ENCODE data around the gene PFDN1. TPM values are rescaled to one million over a fixed set of nuclear protein-coding genes. Genes with fewer than 3 reads are reported as not detected.

PFDN1 gene
- total RNA-seq, 1 experiment from 2014 or later = 145 TPM

DNA sequence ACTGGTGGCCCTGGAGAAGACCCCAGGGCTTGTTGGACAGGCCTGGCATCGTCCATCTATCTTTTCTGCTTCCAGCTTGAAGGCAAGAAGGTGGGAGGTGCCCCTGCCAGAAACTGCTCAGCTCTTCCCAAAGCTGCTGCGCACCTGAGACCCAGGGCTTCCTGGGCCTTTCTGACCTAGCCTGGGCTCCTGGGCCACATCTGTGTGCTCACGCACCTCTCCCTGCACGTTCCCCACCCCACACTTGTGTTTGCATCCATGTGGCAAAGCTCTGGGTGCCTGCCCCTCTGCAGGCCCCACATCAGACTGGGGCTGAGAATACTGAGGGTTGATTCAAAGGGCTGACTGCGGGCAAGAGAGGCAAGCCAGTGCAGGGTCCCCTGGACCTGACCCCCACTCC lies 63.4 kb downstream of the PFDN1 start:
- no peak for DNase-seq (ENCODE audit: low read depth)

DNA sequence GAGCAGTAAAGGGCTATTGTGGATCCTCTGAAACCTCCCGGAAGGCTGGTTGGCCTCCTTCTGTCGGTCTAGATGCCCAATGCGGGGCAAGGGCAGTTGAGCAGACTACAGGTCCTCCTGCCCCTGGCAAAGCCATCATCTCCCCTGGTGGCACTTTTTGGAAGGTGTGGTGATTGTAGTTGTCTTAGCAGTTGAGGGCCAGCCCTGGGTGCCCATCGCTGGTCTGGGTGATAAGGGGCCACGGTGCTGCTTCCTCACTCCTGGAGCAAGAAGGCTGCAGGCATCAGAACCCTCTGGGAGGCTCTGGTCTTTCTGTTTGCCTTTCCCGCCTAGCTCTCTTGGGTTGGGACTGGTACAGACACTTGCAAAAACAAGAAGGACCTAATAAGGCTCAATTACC lies 64.1 kb downstream of the PFDN1 start:
- no peak for DNase-seq (ENCODE audit: low read depth)

DNA sequence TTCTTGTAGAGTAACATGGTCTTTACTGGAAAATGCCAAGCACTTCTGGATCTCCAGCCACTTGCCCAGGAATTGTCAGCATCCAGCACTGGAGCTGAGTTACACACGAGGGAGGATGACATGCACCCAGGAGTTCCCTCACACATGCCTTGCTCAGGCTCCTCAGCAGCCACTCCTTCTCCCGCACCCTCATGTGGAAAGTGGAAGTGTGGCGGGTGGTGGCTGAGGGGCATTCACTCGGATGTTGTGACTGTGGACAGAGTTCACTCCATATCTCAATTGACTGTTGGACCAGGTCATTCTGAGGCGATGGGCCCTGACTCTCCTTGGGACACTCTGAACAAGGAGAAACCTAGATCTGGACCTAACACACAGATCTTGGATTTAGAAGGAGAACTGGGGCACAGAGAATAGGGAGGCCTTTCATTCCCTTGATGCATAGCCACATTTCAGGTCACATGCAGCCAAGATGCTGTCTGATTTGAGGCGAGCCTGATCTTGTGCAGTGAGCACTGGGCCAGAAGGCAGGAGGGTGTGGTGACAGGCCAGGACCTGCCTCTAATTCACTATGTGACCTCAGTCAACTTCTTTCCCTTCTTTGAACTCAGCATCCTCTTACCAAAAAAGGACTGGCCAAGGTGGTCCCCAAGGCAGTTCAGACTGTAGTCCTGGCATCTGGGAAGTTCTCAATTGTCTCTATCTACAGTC lies 65.9 kb downstream of the PFDN1 start:
- DNase-seq (ENCODE audit: low read depth) = no peak

DNA sequence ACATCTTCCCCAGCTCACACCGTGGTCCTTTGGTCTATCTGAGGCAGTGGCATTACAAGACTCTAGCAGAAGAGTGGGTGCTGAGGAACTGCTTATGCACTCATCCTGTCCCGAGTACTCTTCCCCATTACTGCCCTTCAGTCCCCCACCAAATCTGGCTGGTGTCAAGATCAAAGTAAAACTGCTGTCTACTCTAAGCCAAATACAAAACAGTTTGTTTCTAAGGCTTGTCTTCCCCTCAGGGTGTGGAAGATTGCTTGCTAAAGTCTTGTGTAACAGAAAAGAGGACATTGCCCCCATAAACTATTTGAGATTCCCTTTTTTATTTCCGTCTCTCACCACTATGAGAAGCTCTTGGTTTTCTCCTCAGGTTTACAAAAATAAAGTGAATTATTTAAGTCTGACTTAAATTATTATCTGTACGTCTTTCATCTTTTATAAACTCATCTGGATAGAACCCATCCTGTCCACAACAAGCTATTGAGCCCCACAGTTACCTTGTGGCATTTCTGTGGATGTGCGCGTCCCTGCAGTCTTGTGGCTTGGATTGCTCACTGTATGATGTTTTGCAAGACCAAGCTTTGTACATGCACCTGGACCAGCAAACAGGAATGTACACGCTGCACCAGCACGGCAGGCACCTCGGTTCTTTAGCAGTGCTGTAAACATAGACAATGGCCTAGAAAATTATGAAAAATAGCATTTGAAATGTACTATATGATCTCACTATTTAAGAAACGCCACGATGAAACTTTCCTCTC lies 66.9 kb downstream of the PFDN1 start:
- DNase-seq (ENCODE audit: low read depth) = no peak

DNA sequence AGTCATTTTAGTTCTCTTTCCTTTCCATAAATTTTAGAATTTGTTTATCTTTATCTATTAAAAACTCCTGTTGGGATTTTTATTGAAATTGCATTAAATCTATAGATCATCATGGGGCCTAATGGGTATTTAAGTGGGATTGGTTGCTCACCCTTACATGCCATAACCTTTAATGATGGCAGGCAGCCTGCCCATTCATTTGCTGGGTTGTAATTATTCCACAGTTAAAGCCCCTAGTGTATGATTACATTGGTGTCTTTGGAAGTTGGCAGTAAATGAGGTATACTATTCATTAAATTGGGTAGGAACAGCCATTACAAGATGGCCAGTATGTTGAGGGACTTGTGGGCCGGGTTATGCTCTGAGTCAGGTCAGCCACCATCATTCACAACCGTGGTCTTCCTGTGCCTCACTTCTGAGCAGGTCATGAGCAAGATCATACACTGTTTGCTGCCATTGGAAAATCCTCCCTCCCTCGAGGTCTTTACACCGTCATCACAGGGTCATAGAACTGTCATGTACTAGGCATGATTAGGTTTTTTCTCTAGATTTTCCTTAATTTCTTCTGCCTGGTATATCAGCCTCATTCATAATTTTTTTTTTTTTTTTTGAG lies 68.4 kb downstream of the PFDN1 start:
- no peak for DNase-seq (ENCODE audit: low read depth)

DNA sequence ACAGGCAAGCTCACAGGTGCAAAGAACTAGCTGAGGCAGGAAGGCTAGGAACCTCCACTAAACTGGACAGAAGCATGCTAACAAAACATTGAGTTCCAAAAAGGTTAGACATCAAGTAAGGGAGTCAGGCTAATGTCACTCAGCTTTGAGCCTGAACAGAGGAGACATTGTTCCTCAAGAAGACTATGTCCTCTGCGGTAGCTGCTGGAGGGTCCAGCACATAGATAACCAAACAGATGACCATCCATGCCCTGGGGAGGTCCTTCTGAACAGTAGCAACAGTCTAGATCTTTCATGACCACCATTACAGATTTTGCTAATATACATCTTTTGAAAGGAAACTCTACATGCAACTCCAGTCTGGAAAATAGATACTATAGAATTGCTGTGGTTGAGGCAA lies 70.2 kb downstream of the PFDN1 start:
- no peak for DNase-seq (ENCODE audit: low read depth)

DNA sequence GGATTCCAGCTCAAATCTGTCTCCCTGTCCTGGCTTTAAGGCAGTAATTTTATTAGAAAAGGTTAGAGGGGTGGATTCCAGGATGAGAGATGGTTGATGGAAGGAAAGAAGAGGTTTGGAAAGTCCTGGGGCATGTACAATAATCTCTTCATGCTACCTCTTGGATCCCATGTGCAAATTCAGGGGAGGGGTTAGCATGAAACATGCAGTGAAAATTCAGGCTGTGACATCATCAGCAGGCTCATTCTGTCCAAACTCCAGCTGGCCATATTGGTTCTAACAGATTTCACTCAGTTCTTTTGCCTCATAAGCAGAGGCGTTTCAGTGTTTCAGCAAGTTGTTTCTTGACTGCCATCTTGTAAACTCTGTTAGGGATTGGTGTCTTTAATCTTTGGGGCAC lies 72.5 kb downstream of the PFDN1 start:
- DNase-seq (ENCODE audit: low read depth) = no peak

DNA sequence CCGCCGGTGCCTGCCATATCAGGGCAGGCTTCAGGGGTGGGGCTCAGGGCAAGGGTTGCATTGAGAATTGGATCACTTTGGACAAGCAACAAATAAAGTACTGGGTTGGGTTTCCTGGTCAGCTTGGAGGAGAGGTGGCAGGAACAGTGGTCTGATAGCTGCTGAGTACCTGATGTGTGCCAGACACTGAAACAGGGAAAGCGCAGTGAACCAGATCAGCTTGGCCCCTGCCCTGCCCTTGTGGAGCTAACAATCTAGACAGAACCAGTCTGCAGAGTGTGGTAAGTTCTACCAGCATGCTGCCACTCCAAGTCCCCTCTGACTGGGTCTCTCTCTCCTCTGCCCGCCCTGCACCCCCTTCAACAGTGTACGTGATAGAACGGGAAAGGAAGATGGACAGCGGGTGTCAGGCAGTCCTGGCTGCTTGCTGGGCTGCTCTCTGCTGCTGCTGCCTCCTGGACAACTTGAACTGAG lies 74.5 kb downstream of the PFDN1 start:
- DNase-seq (ENCODE audit: low read depth) = no peak

DNA sequence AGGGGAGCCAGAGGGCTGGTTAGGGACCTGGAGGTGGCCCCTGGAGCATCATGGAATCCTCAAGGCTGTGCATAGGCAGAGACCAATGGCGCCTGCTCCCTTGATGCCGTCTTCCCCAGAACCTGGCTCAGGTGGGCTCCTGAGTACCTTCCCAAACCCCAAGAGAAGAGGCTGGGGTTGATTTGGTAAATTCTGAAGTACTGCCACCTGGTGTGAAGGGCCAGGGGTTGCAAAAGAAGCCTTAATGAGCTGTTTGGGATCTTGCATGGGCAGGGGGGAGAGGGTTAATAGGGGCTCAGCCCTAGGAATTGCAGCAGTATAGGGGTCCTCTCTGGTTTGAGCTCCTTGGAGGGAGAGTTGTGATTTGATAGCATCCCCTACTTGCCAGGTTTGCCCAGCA lies 75.9 kb downstream of the PFDN1 start:
- no peak for DNase-seq (ENCODE audit: low read depth)

DNA sequence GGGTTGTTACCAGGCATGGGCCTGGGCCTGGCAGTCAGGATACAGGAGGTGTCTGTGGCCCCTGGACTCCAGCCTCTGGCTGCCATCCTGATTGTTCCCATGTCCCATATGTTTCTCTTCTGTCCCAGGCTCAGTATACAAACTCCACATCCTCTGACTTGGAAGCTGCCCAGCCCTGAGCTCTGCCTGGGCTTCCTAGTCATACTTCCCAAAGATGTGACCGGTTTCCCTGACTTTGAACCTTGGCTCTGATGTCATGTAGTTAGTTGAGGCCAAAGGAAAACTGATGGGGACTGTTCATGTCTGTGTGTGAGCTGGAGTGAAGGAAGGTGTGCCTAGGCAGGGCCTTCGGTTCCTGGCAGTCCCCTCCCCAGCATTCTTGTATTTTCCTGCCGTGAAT lies 77.5 kb downstream of the PFDN1 start:
- DNase-seq (ENCODE audit: low read depth) = no peak

DNA sequence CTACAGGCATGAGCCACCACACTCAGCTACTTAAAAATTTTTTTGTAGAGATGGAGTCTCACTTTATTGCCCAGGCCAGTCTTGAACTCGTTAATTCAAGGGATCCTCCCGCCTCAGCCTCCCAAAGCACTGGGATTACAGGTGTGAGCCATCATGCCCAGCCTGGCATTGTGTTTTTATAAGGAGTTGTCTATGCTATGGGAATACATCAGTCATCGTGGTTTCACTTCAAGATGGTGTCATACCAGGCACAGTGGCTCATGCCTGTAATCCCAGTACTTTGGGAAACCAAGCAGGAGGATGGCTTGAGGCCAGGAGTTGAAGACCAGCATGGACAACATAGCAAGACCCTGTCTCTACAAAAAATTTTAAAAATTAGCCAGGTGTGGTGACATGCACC lies 78.2 kb downstream of the PFDN1 start:
- peak; percentile 57 for DNase-seq (ENCODE audit: low read depth)

DNA sequence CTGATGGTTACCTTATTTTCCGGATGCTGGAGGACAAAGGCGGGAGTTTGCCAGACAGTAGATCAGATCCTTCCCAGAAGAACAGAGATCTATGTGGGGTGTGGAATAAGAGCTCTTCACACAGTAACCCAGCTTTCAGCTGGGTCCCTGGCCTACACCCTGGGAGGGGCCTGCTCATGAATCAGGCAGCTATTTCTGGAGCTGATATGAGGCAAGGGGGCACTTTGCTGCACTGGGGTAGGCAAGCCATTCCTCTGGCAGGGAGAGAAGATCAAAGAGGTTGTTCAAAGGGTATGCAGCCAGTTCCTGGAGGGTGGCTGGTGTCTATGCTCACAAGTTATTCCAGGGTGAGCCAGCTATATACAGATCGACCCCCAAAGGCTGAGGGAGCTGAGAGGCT lies 79.3 kb downstream of the PFDN1 start:
- DNase-seq (ENCODE audit: low read depth) = no peak

DNA sequence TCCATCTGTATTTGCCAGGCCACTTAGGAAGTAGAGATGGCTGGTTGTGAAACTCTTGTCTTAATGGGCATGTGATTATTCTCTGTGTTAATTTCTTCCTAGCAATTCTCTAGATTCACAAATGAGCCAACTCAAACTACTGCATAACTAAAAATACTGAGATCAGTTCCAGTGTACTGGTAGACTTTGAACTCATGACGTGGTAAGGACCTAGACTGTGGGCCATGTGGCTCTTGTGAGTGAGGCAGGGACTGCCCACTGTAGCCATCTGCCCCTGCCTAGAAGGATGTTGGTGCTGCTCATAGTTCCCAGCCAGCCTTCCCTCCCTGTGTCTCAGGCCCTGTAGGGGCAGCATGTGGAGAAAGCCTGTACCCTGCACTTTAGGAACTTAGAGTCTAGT lies 80.5 kb downstream of the PFDN1 start:
- no peak for DNase-seq (ENCODE audit: low read depth)

DNA sequence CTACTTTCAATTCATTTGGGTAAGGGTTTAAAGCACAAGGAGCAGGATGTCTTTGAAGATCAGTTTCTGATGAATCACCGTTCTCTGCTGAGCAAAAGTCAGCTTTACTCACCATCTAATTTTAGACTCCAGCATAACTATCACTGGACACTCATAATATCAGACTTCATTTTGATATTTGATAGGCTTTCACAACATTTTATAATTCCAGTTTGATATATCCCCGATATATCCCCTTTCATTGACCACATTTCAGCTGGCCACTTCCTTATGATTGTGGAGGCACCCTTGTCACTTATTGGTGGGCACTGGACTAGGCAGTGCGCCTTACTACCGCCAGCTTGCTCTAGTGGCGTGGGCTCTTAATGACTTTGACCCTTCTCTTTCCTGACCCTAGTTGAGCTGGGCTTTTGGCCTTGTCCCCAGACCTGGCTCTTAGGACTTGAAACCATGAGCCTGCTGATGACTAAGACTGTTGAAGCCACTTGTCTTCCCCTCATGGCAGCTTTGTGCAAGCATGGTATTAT lies 81.1 kb downstream of the PFDN1 start:
- peak; percentile 78 for DNase-seq (ENCODE audit: low read depth)

DNA sequence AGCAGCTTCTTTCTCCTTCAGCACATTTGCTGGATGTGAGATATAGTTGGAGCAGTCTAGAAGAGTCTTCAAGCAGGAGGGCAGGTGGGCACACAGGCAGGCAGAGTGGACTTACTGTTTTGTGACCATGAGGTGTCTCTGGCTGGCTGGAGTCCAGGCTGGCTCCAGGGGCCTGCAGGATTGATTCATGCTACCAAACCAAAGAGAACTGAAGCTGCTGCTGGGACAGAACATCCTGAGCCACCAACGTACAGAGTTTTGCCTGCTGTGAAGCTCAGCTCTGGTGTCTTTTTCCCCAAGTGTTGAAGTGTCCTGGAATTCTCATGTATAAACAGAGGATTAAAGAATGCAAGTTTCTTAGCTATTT lies 82.2 kb downstream of the PFDN1 start:
- DNase-seq (ENCODE audit: low read depth) = no peak

DNA sequence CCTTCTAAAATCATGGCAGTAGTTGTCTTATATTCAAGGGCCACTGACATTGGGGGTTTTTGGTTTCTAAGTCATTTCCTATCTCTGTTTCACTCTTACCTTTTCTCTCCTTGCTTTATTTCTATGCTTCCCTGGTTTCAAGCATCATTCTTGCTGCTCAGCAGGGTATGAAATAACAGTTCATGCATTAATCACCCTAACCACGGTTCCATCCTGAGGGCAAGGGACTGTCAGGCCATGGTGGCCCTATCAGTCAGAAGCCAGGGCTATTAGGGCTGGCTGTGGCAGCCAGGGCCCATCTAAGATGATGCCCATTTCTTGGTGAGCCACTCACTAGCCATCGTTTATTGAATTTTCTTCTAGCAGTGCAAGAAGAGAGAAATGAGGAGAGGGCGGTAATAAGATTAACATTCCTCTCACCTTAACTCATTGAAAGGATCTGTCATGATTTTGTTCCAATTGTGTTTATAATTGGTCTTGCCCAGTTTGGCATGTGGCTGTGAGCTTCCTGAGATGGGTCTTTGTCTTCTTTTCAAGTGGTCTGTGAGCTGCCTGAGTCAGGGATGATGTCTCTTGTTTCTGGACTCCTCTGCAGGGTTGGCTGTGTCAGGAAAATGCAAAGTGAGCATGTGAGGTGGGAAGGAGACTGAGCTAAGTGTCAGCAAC lies 82.7 kb downstream of the PFDN1 start:
- DNase-seq (ENCODE audit: low read depth) = peak; percentile 79

DNA sequence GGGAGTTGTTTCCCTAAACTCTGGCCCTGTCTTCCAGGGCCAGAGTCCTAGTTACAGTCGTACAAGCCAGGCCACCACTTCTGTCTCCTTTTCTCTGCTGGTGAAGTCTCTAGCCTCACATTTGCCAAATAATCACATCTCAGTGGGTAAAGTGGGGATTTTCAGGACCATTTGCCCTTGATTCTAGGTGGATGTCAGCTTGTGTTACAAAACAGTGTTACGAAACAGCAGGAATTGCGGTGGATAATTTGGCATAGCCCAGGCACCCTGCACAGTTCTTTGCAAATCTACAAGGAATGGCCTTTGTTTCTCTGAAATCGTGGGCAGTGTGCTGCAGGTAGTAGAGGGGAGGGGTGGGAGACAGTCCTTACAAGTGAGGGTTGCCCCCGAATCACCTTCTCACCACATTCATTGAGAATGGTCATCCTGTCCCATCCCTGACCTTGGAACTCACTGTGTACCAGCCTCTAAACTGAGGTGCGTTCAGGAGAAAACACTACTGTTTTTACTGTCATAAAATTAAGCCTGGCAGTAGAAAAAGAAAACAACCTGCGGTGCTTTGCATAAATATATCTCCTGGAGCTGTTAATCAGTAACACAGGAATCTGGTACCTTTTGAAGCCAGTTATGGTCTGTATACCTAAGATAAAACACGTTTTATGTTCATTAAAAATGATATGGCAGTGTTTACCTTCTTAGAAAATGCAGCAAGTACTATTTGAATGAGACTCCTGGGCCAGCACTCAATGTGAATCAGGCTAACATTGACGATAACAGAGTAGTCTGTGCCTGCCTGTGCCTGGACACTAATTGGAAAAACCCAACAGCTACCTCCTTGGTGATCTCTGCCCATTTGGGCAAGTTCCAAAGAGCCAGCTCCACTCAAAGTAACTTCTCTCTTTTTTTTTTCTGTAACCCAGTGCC lies 83.6 kb downstream of the PFDN1 start:
- no peak for DNase-seq (ENCODE audit: low read depth)

DNA sequence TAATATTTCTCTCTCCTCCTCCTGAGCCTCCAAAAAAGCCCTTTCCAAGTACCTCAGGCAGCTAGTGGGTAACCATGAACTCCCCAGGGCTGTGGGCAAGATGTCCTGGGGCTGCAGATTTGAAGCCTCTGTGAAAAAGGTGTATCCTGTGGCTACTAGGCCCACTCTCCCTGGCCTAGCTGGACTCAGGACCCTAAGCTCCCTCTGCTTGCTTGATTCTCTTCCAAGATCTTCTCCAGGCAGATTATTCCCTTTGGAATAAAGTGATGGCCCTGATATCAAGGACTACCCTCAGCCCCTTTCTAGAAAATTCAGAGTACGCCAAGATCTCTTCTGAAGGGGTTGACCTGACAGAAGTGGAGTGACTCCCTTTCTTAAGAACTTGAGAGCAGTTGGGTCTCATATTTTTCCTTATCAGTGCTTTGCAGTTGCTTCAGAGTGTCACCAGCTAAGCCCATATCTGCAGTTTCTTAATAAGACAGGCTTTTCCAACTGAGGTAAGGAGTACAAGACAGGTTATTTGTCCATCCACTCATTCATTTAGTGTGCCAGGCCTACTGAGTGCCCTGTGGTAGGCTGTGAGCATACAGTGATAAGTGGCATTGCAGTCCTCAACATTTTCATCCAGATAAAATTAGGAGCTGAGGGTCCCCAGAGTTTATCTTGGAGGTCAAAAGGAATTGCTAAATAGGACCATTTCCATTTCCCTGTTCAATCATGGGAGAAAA lies 85.4 kb downstream of the PFDN1 start:
- DNase-seq (ENCODE audit: low read depth) = no peak

DNA sequence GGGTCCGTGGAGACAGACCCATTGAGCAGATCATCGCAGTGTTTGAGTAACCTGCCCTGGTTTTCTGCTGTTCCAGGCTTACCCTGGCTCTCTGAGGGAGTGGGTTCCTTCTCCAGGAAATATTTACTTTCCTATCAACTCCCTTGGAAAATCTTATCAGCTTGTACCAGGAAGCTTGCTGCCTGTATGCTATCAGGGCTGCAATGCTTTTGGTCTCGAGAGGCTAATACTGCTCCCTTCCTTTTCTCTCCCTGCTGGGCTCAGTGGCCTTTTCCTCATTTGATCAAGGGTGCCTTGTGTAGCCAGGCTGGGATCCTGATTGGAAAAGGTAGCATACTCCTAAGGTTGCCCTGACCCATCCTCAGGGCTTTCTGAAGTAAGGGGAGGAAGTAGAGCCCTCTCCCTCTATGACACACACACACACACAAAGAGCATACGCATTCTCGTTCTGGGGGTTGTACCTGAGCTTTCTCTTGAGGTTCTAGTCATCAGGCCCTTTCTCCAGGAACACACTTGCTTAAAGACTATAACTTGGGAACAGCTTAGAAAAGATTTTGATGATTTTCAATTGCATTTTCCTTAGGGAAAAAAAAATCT lies 86.3 kb downstream of the PFDN1 start:
- no peak for DNase-seq (ENCODE audit: low read depth)

DNA sequence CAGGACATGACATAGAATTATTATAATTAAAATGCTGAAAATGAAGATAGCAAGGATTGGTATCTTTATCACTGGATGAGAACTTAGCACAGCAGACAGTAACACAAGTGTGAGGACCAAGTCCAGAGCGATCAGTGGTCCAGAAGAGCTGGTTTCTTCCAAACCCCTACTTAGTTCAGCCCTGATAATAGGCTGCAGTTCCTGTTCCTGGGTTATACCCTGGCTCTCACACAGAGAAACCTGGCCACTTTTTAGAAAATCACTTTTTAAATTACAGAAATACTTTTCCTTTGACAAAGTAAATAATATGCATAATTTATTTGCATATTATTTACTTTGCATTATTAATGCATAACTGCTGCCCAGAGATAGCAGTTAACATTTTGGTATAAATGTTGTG lies 87.6 kb downstream of the PFDN1 start:
- DNase-seq (ENCODE audit: low read depth) = no peak

Data from M059J (cell line).